ENCODE measurements around the gene CHRNA9.

Gene CHRNA9

DNA sequence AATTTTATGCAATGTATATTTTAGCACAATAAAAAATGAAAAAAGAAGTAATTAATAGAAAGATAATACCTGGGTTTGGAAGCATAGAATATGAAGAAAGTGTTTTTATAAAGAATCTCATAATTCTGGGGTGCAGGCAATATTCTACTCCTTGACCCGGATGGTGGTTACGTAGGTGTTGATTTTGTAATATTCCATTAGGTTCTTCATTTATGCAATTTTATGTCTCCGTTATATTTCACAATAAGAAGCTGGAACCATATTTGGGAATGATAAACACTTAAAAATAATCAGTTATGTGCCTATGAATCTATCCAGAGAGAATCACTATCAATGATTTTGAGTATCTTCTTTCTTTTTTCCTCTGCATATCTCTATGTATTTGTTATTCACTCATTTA is 38.5 kb downstream of the CHRNA9 start:
- in situ Hi-C loops (cut with MboI; ENCODE audit: low sequenced_read_pairs, unreplicated experiment): no loop called here
- TF ChIP-seq, protein P1, sequence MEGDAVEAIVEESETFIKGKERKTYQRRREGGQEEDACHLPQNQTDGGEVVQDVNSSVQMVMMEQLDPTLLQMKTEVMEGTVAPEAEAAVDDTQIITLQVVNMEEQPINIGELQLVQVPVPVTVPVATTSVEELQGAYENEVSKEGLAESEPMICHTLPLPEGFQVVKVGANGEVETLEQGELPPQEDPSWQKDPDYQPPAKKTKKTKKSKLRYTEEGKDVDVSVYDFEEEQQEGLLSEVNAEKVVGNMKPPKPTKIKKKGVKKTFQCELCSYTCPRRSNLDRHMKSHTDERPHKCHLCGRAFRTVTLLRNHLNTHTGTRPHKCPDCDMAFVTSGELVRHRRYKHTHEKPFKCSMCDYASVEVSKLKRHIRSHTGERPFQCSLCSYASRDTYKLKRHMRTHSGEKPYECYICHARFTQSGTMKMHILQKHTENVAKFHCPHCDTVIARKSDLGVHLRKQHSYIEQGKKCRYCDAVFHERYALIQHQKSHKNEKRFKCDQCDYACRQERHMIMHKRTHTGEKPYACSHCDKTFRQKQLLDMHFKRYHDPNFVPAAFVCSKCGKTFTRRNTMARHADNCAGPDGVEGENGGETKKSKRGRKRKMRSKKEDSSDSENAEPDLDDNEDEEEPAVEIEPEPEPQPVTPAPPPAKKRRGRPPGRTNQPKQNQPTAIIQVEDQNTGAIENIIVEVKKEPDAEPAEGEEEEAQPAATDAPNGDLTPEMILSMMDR (IDR thresholded peaks at IDR 0.05; ENCODE audit: borderline replicate concordance, control extremely low read depth, extremely low read depth, insufficient read depth, missing control alignments): no peak
- no peak for DNase-seq (ENCODE audit: low spot score)

DNA sequence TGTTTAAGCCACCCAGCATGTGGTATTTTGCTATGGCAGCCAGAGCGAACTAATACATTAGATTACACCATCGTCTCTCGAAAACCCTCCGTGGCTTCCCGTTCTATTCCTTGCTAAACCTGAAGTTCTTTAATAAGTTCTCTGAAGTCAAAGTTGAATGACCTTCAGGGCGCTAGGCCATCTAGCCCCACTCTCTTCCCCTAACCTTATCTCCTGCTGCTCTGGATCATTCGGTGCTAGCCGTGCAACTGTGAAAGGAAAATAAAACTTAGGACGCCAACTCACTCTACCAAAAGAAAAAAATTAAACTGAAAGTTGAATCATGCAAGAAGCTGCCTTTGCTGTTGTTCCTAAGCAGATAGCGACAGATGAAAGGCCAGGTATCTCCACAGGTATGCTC is 40.0 kb downstream of the CHRNA9 start:
- DNase-seq (ENCODE audit: low spot score): no peak
- in situ Hi-C loops (cut with MboI; ENCODE audit: low sequenced_read_pairs, unreplicated experiment): no loop called here
- TF ChIP-seq, protein P1 (IDR thresholded peaks at IDR 0.05; ENCODE audit: borderline replicate concordance, control extremely low read depth, extremely low read depth, insufficient read depth, missing control alignments): no peak

DNA sequence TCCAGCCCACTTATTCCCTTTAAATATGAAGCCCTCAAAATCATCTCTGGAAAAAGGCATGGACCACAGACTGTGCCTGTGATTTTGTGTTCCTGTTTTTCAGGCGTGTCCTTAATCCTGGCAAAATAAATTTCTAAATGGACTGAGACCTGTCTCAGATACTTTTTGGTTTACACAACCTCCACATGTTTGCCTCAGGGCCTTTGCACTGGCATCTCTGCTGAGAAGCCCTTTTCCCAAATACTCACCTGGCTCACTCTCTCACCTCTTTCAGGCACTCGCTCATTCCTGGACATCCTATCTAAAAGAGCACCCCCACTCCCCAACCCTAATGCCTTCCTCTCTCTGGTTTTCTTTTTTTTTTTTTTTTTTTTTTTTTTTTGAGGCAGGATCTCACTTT is 40.5 kb downstream of the CHRNA9 start:
- in situ Hi-C loops (cut with MboI; ENCODE audit: low sequenced_read_pairs, unreplicated experiment): no loop called here
- TF ChIP-seq, protein P1 (IDR thresholded peaks at IDR 0.05; ENCODE audit: borderline replicate concordance, control extremely low read depth, extremely low read depth, insufficient read depth, missing control alignments): no peak
- no peak for DNase-seq (ENCODE audit: low spot score)

DNA sequence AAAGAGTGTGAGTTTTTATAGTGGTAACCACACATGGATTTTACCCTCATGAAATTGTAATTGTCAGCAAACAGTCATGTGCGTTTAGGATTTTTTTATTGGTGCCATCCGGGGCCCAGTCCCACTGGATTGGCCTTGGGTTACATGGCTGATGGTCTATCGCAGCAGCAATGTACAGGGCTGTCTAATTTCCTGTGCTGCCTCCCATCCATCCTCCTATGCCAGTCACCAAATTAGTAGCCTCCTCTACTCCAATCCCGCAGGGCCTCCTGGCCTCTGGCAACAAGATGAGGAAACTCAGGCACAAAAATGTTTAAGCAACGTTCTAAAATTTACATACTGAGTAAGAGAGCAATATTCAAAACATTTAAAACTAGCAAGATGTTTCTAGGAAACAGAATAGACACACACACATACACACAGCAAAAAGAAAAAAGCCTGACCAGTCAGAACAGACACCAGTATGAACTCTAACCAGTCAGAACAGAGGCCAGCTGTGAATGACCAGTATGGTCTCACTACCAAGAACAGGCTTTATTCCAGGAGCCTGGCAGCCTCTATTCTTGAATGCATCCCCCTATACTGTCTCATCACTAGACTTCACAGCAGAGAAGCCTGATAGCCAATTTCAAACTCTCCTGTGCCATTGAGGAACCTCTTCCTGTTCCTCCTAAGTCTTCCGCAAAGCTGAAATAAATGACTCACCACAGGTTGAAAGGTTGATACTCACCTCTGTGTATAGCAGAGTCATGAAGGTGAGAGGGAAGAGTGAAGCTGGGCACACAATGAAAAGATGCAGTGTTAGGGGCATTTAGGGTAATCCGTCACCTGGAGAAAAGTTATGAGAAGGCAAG is 42.6 kb downstream of the CHRNA9 start:
- DNase-seq (ENCODE audit: low spot score): no peak
- in situ Hi-C loops (cut with MboI; ENCODE audit: low sequenced_read_pairs, unreplicated experiment): no loop called here
- TF ChIP-seq, protein P1 (IDR thresholded peaks at IDR 0.05; ENCODE audit: borderline replicate concordance, control extremely low read depth, extremely low read depth, insufficient read depth, missing control alignments): no peak

DNA sequence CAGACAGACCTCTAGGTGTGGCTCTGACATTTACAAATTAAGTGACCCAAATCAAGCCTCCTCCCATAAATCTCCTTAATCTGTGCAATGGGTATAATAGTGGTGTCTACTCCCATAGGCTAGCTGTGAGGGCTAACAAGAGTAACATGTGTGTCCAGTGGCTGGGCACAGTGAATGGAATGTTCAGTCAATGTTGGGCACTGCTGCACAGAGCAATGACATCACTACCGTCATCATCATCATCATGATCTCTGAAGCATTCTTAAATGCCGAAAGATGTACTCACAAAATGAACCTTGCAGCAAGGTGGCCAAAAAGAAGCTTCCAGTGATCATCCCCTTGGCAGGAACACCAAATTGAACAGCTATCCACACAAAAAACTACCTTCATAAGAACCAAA is 43.5 kb downstream of the CHRNA9 start:
- in situ Hi-C loops (cut with MboI; ENCODE audit: low sequenced_read_pairs, unreplicated experiment): no loop called here
- DNase-seq (ENCODE audit: low spot score): no peak
- TF ChIP-seq, protein P1 (IDR thresholded peaks at IDR 0.05; ENCODE audit: borderline replicate concordance, control extremely low read depth, extremely low read depth, insufficient read depth, missing control alignments): no peak

DNA sequence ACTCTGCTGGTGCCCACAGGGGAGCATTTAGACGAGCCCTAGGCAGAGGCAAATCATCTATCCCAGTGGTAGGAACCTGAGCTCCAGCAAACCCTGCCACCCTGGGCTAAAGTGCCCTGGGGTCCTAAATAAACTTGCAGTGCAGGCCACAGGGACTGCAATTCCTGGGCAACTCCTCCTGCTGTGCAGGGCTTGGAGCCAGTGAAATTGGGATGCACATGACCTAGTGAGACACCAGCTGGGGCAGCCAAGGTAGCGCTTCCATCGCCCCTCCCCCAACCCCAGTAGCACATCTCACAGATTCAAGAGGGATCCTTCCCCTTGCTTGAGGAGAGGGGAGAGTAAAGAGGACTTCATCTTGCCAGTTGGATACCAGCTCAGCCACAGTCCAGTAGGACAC is 44.1 kb downstream of the CHRNA9 start:
- no peak for DNase-seq (ENCODE audit: low spot score)
- in situ Hi-C loops (cut with MboI; ENCODE audit: low sequenced_read_pairs, unreplicated experiment): no loop called here
- TF ChIP-seq, protein P1 (IDR thresholded peaks at IDR 0.05; ENCODE audit: borderline replicate concordance, control extremely low read depth, extremely low read depth, insufficient read depth, missing control alignments): no peak
